GM12801 (cell line): ENCODE measurements around the gene EXT2.

Source experiments
- TF ChIP-seq, protein P1 (sequence below): IDR thresholded peaks from one replicate; pipeline ENCODE4 v1.5.1; 2011; ENCODE audit warnings: control low read depth; ENCODE audit not compliant: insufficient read length; ENCODE audit errors: extremely low read depth

The EXT2 gene

DNA sequence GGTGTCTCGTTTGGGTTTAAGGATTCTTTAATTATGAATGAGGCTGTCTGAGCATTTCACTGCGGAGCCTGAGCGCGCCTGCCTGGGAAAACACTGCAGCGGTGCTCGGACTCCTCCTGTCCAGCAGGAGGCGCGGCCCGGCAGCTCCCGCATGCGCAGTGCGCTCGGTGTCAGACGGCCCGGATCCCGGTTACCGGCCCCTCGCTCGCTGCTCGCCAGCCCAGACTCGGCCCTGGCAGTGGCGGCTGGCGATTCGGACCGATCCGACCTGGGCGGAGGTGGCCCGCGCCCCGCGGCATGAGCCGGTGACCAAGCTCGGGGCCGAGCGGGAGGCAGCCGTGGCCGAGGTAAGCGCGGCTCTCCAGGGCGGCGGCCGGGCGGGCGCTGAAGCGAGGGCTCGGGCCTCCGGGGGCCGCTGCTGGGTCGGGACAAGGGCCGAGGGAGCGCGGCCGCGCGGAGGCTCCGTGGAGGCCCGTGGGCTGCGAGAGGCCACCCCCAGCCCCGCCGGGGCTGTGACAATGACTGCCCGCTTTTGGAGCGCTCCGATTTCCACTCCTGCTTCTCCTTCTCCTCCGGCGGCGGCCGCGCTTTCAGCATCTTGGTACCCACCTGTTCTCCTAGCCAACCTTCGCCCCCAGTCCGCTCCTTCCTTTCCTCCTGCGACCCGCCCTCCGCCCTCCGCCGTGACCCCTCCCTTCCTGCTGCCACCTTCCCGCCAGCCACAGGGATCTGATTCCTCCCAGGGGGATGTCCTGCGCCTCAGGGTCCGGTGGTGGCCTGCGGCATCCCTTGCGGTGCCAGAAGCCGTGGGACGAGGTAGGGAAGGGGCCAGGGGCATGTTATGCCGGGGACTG lies at the start of gene EXT2:
TSS of gene EXT2 (plus strand) at position 173 of the 854 bp plus-strand sequence. CDS start 12,035 bp downstream, outside the sequence.
- TF ChIP-seq, protein P1, sequence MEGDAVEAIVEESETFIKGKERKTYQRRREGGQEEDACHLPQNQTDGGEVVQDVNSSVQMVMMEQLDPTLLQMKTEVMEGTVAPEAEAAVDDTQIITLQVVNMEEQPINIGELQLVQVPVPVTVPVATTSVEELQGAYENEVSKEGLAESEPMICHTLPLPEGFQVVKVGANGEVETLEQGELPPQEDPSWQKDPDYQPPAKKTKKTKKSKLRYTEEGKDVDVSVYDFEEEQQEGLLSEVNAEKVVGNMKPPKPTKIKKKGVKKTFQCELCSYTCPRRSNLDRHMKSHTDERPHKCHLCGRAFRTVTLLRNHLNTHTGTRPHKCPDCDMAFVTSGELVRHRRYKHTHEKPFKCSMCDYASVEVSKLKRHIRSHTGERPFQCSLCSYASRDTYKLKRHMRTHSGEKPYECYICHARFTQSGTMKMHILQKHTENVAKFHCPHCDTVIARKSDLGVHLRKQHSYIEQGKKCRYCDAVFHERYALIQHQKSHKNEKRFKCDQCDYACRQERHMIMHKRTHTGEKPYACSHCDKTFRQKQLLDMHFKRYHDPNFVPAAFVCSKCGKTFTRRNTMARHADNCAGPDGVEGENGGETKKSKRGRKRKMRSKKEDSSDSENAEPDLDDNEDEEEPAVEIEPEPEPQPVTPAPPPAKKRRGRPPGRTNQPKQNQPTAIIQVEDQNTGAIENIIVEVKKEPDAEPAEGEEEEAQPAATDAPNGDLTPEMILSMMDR = no peak

GRCh38 chr11:44046182-44046581 lies 49.3 kb upstream of the EXT2 start:
- TF ChIP-seq, protein P1 = no peak

DNA sequence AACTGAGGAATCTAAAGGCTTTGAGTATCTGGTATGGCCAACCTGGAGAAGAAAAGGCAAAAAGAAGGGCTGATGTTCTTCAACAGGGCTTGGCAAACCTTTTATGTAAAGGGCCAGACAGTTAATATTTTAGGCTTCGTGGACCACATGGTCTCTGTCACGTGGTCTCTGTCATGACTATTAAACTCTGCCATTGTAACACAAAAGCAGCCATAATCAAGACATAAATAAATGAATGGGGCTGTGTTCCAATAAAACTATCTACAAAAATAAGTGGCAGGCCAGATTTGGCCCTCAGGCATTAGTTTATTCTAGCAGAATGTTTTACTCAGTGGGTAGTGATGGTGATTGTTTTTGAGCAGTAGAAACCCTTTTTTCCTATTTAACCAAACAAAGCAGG lies 48.2 kb upstream of the EXT2 start:
- TF ChIP-seq, protein P1 = no peak

GRCh38 chr11:44047931-44048431 lies 47.5 kb upstream of the EXT2 start, which contains the start of gene ACCSL:
Gene ACCSL (plus strand): TSS chr11:44047981. CDS start chr11:44048037, 56 bp downstream.
- TF ChIP-seq, protein P1 = no peak

DNA sequence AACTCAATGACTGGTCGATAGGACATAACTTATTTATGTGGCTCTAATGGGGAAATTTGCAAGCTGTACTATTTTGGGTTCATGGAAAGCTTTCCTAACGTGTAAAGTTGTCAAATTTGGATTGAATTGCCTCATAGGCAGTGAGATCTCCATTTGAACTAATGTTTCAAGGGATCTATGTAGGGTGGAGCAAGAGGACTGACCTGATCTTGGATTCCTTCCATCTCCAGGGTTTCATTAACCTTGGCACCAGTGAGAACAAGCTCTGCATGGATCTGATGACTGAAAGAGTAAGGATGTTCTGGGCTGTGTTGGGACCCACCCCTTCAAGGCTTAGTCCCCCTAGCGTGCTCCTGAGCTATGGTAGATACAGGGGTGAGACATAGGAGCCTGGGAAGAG lies 45.6 kb upstream of the EXT2 start:
- TF ChIP-seq, protein P1 = no peak

DNA sequence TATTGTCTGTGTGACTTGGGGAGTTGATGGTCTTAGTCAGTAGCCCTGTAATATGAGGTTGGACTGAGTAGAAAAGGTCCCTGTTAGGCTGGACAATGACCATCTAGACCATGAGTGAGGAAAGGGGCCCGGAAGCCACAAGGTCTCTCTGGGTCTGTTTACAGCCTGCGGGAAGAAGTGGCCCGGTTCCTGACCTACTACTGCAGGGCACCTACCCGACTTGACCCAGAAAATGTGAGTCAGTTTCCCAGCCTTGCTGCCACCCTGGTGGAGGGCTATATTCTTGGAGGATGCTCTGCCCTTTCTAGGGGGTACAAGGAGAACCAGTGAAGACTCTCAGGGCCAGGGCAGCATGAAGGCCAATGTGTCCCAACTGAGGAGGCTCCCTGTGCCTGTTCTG lies 44.3 kb upstream of the EXT2 start:
- TF ChIP-seq, protein P1 = no peak

GRCh38 chr11:44057340-44057739 lies 38.1 kb upstream of the EXT2 start:
- TF ChIP-seq, protein P1 = no peak
